Right atrium auricular region (tissue), 2 donors: ENCODE measurements around the gene GLRX5. TPM values are rescaled to one million over a fixed set of nuclear protein-coding genes. Genes with fewer than 3 reads are reported as not detected.

Experiments
- DNase-seq: peaks from one replicate; pipeline ENCODE4 v3.0.0-alpha.2; 2019; ENCODE audit warnings: low spot score
- H3K27ac ChIP-seq, 2 donors: fragments of 200-600 bp; sonication (generic); 1 replicate in 1 of 2; 2 replicates in 1 of 2; pipeline ENCODE4 v1.5.1; 2016 to 2019
- H3K27me3 ChIP-seq, 2 donors: fragments of 200-600 bp; sonication (generic); one replicate each; pipeline versions ENCODE4 v1.5.1 to v1.6.0; 2017 to 2019
- H3K36me3 ChIP-seq: fragments of 200-600 bp; sonication (generic); one replicate; pipeline ENCODE4 v1.5.1; 2016
- H3K4me1 ChIP-seq, 2 donors: fragments of 200-600 bp; sonication (generic); one replicate each; pipeline versions ENCODE4 v1.5.1 to v1.6.0; 2017 to 2019
- H3K4me3 ChIP-seq, 2 donors: fragments of 200-600 bp; sonication (generic); 1 replicate in 1 of 2; 2 replicates in 1 of 2; pipeline ENCODE4 v1.5.1; 2017 to 2019; ENCODE audit warnings: mild to moderate bottlenecking in 1 of 2, moderate library complexity in 1 of 2
- H3K9me3 ChIP-seq, 2 donors: fragments of 200-600 bp; sonication (generic); one replicate each; pipeline ENCODE4 v1.5.1; 2019
- total RNA-seq, 2 donors: library from RNA; depleted of rRNA; stranded (reverse); fragments of >200 nt; gene quantifications; one replicate each; pipeline ENCODE4 v1.1.0, GENCODE V29; 2016
- TF ChIP-seq, protein P1 (sequence below), 2 donors: fragments of 200-600 bp; sonication (generic); IDR thresholded peaks; one replicate each; pipeline ENCODE4 v1.5.1; 2019; ENCODE audit warnings: antibody characterized with exemption in 2 of 2

GLRX5 gene
- total RNA-seq, 2 donors from 2014 or later, result 54.0 to 58.9 TPM

DNA sequence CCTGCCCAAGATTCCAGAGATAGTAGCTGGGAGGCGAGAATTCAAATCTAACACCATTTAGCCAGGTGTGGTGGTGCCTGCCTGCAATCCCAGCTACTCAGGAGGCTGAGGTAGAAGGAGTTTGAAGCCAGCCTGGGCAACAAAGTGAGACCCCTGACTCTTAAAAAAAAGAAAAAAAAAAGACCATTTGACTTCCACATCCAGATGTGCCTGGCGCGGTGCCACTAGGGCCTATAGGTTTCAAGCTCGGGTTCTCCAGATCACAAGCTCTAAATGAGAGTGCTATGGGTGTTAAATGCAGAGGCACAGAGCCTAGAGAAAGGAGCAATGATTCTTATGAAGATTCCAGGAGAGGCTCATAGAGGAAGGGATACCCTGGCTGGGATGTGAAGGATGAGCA lies 40.9 kb upstream of the GLRX5 start:
- DNase-seq, result no peak
- Histone ChIP-seq H3K4me3 (no peak overlapping the region), H3K9me3 (no peaks in the 10 kb centered on the region), H3K27me3 (no peaks in the 10 kb centered on the region), H3K36me3 (no peaks in the 10 kb centered on the region), H3K27ac (no peak overlapping the region), H3K4me1 (peaks cover 0 to 72% of the 10 kb centered on the region in 2 donors)
- TF ChIP-seq, protein P1, sequence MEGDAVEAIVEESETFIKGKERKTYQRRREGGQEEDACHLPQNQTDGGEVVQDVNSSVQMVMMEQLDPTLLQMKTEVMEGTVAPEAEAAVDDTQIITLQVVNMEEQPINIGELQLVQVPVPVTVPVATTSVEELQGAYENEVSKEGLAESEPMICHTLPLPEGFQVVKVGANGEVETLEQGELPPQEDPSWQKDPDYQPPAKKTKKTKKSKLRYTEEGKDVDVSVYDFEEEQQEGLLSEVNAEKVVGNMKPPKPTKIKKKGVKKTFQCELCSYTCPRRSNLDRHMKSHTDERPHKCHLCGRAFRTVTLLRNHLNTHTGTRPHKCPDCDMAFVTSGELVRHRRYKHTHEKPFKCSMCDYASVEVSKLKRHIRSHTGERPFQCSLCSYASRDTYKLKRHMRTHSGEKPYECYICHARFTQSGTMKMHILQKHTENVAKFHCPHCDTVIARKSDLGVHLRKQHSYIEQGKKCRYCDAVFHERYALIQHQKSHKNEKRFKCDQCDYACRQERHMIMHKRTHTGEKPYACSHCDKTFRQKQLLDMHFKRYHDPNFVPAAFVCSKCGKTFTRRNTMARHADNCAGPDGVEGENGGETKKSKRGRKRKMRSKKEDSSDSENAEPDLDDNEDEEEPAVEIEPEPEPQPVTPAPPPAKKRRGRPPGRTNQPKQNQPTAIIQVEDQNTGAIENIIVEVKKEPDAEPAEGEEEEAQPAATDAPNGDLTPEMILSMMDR (IDR thresholded peaks at IDR 0.05), result no peak

DNA sequence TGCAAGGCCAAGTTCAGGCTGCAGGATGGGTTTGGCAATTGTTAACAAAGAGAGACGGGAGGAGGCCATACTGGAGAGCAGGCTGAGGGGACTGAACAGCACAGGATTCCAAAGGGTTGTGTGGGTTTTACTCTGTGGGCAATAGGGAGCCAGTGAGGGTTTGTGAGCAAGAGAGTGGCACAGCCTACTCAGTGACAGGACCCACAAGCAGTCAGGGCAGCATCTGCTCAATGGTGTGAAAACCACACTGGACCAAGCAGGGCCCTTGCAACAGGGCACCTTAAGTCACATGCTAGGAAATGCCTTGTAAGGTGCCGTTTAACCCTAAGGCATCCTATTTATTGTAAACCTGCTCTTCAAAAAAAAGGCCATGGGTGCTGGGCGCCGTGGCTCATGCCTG lies 40.4 kb upstream of the GLRX5 start:
- DNase-seq, result no peak
- peaks cover 0 to 72% of the 10 kb centered on the region in 2 donors for H3K4me1 ChIP-seq
- TF ChIP-seq, protein P1 (IDR thresholded peaks at IDR 0.05), result no peak
- no peak overlapping the region for H3K4me3 ChIP-seq
- H3K9me3 ChIP-seq, result no peaks in the 10 kb centered on the region
- H3K27me3 ChIP-seq, result no peaks in the 10 kb centered on the region
- no peak overlapping the region for H3K27ac ChIP-seq
- no peaks in the 10 kb centered on the region for H3K36me3 ChIP-seq

DNA sequence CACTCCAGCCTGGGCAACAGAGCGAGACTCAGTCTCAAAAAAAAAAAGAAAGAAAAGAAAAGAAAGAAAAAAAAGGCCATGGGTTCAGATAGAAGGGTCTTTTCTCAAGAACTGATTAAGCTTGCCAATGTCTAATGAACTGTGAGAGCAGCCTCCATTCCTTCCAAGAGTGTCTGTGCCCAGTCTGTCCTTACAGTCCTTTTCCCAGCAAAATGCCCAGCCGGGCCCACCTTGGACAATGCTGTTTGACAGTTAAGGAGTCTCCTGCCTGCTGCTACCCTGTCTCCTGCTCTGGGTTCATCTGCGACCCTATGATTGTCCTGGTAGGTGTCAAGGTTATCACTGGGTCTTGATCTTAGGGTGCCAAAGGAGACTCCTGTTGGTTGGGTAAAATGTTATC lies 39.8 kb upstream of the GLRX5 start:
- no peaks in the 10 kb centered on the region for H3K27me3 ChIP-seq
- H3K4me3 ChIP-seq, result no peak overlapping the region
- peak overlapping the region; percentile 48 to 55 for H3K27ac ChIP-seq
- H3K4me1 ChIP-seq, result peaks cover 0 to 72% of the 10 kb centered on the region in 2 donors
- no peaks in the 10 kb centered on the region for H3K36me3 ChIP-seq
- TF ChIP-seq, protein P1 (IDR thresholded peaks at IDR 0.05), result no peak
- no peaks in the 10 kb centered on the region for H3K9me3 ChIP-seq
- DNase-seq, result no peak

DNA sequence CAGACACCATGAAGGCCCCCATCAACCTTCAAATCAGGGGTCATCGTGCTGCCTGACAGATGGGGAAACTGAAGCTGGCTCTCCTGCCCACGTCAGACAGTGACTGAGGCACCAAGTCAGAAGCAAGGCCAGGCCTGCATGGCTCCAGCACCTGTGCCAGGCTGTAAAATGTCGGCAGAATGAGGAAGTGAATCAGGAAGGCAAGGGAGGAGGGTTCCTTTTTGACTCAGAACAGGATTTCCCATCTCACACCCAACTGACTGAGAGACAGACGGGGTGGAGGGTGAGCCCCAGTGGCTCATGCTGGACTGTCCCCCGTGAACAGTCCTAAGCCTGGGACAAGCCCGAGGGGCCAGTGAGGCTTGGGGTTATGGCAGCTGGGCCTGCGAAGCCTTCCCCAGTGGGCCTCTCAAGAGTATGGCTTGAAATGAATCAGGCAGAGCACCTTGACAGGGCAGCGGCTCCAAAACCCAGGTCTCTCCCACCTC lies 39.3 kb upstream of the GLRX5 start:
- H3K27me3 ChIP-seq, result no peaks in the 10 kb centered on the region
- H3K4me1 ChIP-seq, result peaks cover 0 to 72% of the 10 kb centered on the region in 2 donors
- no peaks in the 10 kb centered on the region for H3K36me3 ChIP-seq
- peak overlapping the region; percentile 48 to 55 for H3K27ac ChIP-seq
- H3K4me3 ChIP-seq, result no peak overlapping the region
- no peaks in the 10 kb centered on the region for H3K9me3 ChIP-seq
- DNase-seq, result no peak
- TF ChIP-seq, protein P1 (IDR thresholded peaks at IDR 0.05), result no peak

DNA sequence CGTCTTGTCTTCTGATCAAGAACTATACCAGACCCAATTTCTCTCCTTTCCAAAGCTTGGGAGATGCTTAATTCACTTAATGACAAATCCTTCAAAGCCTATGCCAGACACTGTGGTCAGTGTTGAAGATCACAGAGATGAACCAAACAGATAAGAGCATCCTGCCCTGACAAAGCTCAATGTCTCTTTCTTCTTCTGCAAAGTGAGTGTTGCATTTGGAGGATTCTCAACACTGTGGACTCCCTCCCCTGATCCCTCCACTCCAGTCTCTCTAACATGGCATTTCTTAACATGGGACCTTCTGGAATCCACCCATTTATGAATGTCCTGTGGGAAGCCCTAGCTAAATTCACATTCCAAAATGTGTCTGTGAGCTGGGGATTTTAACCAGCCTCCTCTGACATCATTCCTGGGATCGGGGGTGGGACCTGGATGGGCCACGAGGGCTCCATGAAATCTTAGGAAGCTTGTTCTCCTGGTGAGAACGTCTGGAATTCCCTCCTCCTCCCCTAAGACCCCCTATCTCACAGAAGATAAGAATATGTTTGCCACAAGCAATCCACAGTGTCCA lies 38.7 kb upstream of the GLRX5 start:
- Histone ChIP-seq H3K4me1 (peaks cover 0 to 72% of the 10 kb centered on the region in 2 donors), H3K9me3 (no peaks in the 10 kb centered on the region), H3K27ac (peak overlapping the region; percentile 48 to 55), H3K27me3 (no peaks in the 10 kb centered on the region), H3K36me3 (no peaks in the 10 kb centered on the region), H3K4me3 (no peak overlapping the region)
- DNase-seq, result no peak
- TF ChIP-seq, protein P1 (IDR thresholded peaks at IDR 0.05), result no peak
